IMR-90 (cell line): Measurements from ENCODE around the gene CIRBP. TPM values are rescaled to one million over a fixed set of nuclear protein-coding genes. Genes with fewer than 3 reads are reported as not detected.

Source experiments
- ATAC-seq: fragments of 200-7000 bp; cut with Tn5 transposase; 2 replicates; pipeline ENCODE4 v1.9.1; 2020; ENCODE audit warnings: low read depth, mild to moderate bottlenecking, moderate library complexity
- BruUV-seq: library from RNA; stranded (reverse); fragments of 400-500 nt; replicated peaks from 2 replicates; lab custom pipeline; 2021; lab: Mats Ljungman, UMichigan
- CTCF ChIA-PET: fragments of 300-600 bp; formaldehyde crosslinking; extraction: SDS; loops from one replicate; lab custom pipeline; 2021; ENCODE audit warnings: antibody characterized with exemption; lab: Yijun Ruan, JAX
- POLR2A ChIA-PET: fragments of 300-600 bp; sonication (Branson Sonifier 250); formaldehyde crosslinking; loops from one replicate; lab custom pipeline; 2022; ENCODE audit warnings: antibody characterized with exemption; ENCODE audit not compliant: unreplicated experiment; lab: Charles Lee
- DNase-seq: peaks from one replicate; pipeline ENCODE4 v3.0.0; 2013
- H2AFZ ChIP-seq: replicated peaks from 2 replicates; pipeline ENCODE3; 2013; ENCODE audit warnings: low read length, mild to moderate bottlenecking; ENCODE audit not compliant: poor library complexity
- H2AK5ac ChIP-seq: 2 replicates; pipeline ENCODE4 v1.6.1; 2013; ENCODE audit warnings: low read depth, low read length, inconsistent platforms
- H2AK9ac ChIP-seq: replicated peaks from 2 replicates; pipeline ENCODE3; 2013; ENCODE audit warnings: mild to moderate bottlenecking, low read depth, low read length, moderate library complexity; ENCODE audit not compliant: poor library complexity
- H2BK120ac ChIP-seq: 2 replicates; pipeline ENCODE4 v1.6.1; 2013; ENCODE audit warnings: low read depth, low read length, inconsistent platforms
- H2BK15ac ChIP-seq: 3 replicates; pipeline ENCODE4 v1.6.1; 2013; ENCODE audit warnings: low read depth, low read length, inconsistent platforms
- H2BK20ac ChIP-seq: 2 replicates; pipeline ENCODE4 v1.6.1; 2013; ENCODE audit warnings: low read depth, mild to moderate bottlenecking, inconsistent platforms, low read length, moderate library complexity
- H2BK5ac ChIP-seq: 2 replicates; pipeline ENCODE4 v1.6.1; 2013; ENCODE audit warnings: mild to moderate bottlenecking, low read depth, low read length, inconsistent platforms; ENCODE audit not compliant: poor library complexity, severe bottlenecking
- H3K14ac ChIP-seq: replicated peaks from 2 replicates; pipeline ENCODE4 v1.6.1; 2013; ENCODE audit warnings: low read depth, low read length, inconsistent platforms
- H3K18ac ChIP-seq: 2 replicates; pipeline ENCODE4 v1.6.1; 2013; ENCODE audit warnings: low read depth, low read length, control low read depth
- H3K23ac ChIP-seq: 2 replicates; pipeline ENCODE4 v1.6.1; 2013; ENCODE audit warnings: low read depth, low read length, inconsistent platforms
- H3K27ac ChIP-seq: 2 replicates; pipeline ENCODE4 v1.5.1; 2013; ENCODE audit warnings: mild to moderate bottlenecking, control low read depth, low read length; ENCODE audit not compliant: insufficient read depth
- H3K27me3 ChIP-seq: 2 replicates; pipeline ENCODE4 v1.6.1; 2013; ENCODE audit warnings: low read length; ENCODE audit not compliant: control insufficient read depth, insufficient read depth
- H3K36me3 ChIP-seq: 2 replicates; pipeline ENCODE4 v1.6.1; 2013; ENCODE audit warnings: low read length, mixed read lengths; ENCODE audit not compliant: control insufficient read depth, insufficient read depth
- H3K4ac ChIP-seq: 2 replicates; pipeline ENCODE4 v1.6.1; 2013; ENCODE audit warnings: low read depth, low read length, inconsistent platforms
- H3K4me1 ChIP-seq: 2 replicates; pipeline ENCODE4 v1.6.1; 2013; ENCODE audit warnings: low read length, mixed read lengths; ENCODE audit not compliant: control insufficient read depth, insufficient read depth
- H3K4me2 ChIP-seq: 2 replicates; pipeline ENCODE4 v1.6.1; 2013; ENCODE audit warnings: low read depth, mild to moderate bottlenecking, control low read depth, low read length, moderate library complexity
- H3K4me3 ChIP-seq: 2 replicates; pipeline ENCODE4 v1.5.1; 2013; ENCODE audit warnings: low read depth, mild to moderate bottlenecking, control low read depth, low read length, moderate library complexity; ENCODE audit not compliant: insufficient read depth
- H3K56ac ChIP-seq: 2 replicates; pipeline ENCODE4 v1.6.1; 2013; ENCODE audit warnings: low read length, inconsistent platforms; ENCODE audit not compliant: insufficient read depth; ENCODE audit errors: extremely low read depth
- H3K79me1 ChIP-seq, 2 experiments: 2 replicates each; pipeline ENCODE4 v1.6.1; 2013; ENCODE audit warnings: low read length in 2 of 2, inconsistent platforms in 1 of 2, low read depth in 1 of 2
- H3K9ac ChIP-seq: 2 replicates; pipeline ENCODE4 v1.6.1; 2013; ENCODE audit warnings: low read depth, low read length, control low read depth
- H3K9me1 ChIP-seq: 2 replicates; pipeline ENCODE4 v1.6.1; 2013; ENCODE audit warnings: low read length, inconsistent platforms; ENCODE audit not compliant: insufficient read depth
- H3K9me3 ChIP-seq: 2 replicates; pipeline ENCODE4 v1.6.1; 2013; ENCODE audit warnings: low read length; ENCODE audit not compliant: control insufficient read depth, insufficient read depth
- H4K20me1 ChIP-seq: 2 replicates; pipeline ENCODE4 v1.6.1; 2013; ENCODE audit warnings: low read length, inconsistent platforms; ENCODE audit not compliant: insufficient read depth
- H4K5ac ChIP-seq: 2 replicates; pipeline ENCODE4 v1.6.1; 2013; ENCODE audit warnings: mild to moderate bottlenecking, low read depth, low read length, control low read depth
- H4K8ac ChIP-seq, 2 experiments: 2 replicates each; pipeline ENCODE4 v1.6.1; 2013; ENCODE audit warnings: low read depth in 2 of 2, low read length in 2 of 2, control low read depth in 1 of 2, inconsistent platforms in 1 of 2
- H4K91ac ChIP-seq: 2 replicates; pipeline ENCODE4 v1.6.1; 2013; ENCODE audit warnings: low read depth, low read length, inconsistent platforms; ENCODE audit not compliant: insufficient read depth
- BHLHE40 ChIP-seq: fragments of 150-350 bp; IDR thresholded peaks from 2 replicates; pipeline ENCODE4 v1.6.1; 2016; ENCODE audit warnings: mild to moderate bottlenecking, low read depth, low read length
- CEBPB ChIP-seq: IDR thresholded peaks from 2 replicates; pipeline ENCODE4 v1.6.1; 2012; ENCODE audit warnings: low read depth, low read length, improper control_type of control experiment
- CHD1 ChIP-seq: IDR thresholded peaks from 2 replicates; pipeline ENCODE4 v1.6.1; 2012; ENCODE audit warnings: low read depth, low read length, improper control_type of control experiment
- CTCF ChIP-seq: conservative IDR thresholded peaks from 2 replicates; pipeline ENCODE4 v1.5.1; 2012; ENCODE audit warnings: mild to moderate bottlenecking, low read depth, low read length, improper control_type of control experiment
- ELK1 ChIP-seq: fragments of 150-350 bp; IDR thresholded peaks from 2 replicates; pipeline ENCODE4 v1.6.1; 2016; ENCODE audit warnings: low read depth, mild to moderate bottlenecking, low read length, moderate library complexity, borderline replicate concordance
- FOS ChIP-seq: fragments of 150-350 bp; IDR thresholded peaks from 2 replicates; pipeline ENCODE4 v1.6.1; 2016; ENCODE audit warnings: low read depth, low read length
- MAFK ChIP-seq: IDR thresholded peaks from 2 replicates; pipeline ENCODE4 v1.6.1; 2012; ENCODE audit warnings: low read depth, low read length, improper control_type of control experiment
- MAZ ChIP-seq: IDR thresholded peaks from 2 replicates; pipeline ENCODE4 v1.6.1; 2012; ENCODE audit warnings: low read depth, mild to moderate bottlenecking, low read length, improper control_type of control experiment, moderate library complexity, borderline replicate concordance
- MXI1 ChIP-seq: IDR thresholded peaks from 2 replicates; pipeline ENCODE4 v1.6.1; 2012; ENCODE audit warnings: low read depth, mild to moderate bottlenecking, low read length, moderate library complexity, borderline replicate concordance
- POLR2A ChIP-seq: IDR thresholded peaks from 2 replicates; pipeline ENCODE4 v1.6.1; 2012; ENCODE audit warnings: mild to moderate bottlenecking, low read depth, low read length
- RAD21 ChIP-seq: IDR thresholded peaks from 2 replicates; pipeline ENCODE4 v1.6.1; 2012; ENCODE audit warnings: low read length, improper control_type of control experiment
- RCOR1 ChIP-seq: IDR thresholded peaks from 2 replicates; pipeline ENCODE4 v1.6.1; 2012; ENCODE audit warnings: mild to moderate bottlenecking, low read length, improper control_type of control experiment; ENCODE audit not compliant: insufficient replicate concordance
- RFX5 ChIP-seq: IDR thresholded peaks from 2 replicates; pipeline ENCODE4 v1.8.0; 2012; ENCODE audit warnings: low read depth, mild to moderate bottlenecking, low read length, moderate library complexity
- SMC3 ChIP-seq: fragments of 150-350 bp; IDR thresholded peaks from 2 replicates; pipeline ENCODE4 v1.6.1; 2016; ENCODE audit warnings: low read depth, mild to moderate bottlenecking, antibody characterized with exemption, low read length, moderate library complexity
- WGBS, 2 experiments: methylation state at CpG; one replicate each; pipeline versions ENCODE4 v1.1.5 to v1.1.7; 2013; ENCODE audit warnings: missing lambda C conversion rate in 2 of 2; ENCODE audit not compliant: insufficient read length in 1 of 2; ENCODE audit errors: extremely low coverage in 2 of 2; 5-methylcytosine and 5-hydroxymethylcytosine counted together
- dilution Hi-C: fragments of 300-500 bp; cut with HindIII; formaldehyde crosslinking; loops from one replicate; pipeline ENCODE4 v1.14.3; 2018; ENCODE audit warnings: low sequenced_read_pairs; ENCODE audit not compliant: unreplicated experiment
- in situ Hi-C: fragments of 300-500 bp; cut with MboI; formaldehyde crosslinking; loops from 3 replicates; pipeline ENCODE4 v1.14.3; 2019; ENCODE audit warnings: low sequenced_read_pairs, inconsistent platforms, mixed read lengths
- intact Hi-C: fragments of 100-400 bp; cut with micrococcal nuclease; formaldehyde crosslinking; loops from 2 replicates; pipeline ENCODE4 v1.10.0; 2022
- polyA plus RNA-seq, 3 experiments: library from polyadenylated mRNA; depleted of rRNA; stranded (reverse); fragments of >200 nt; gene quantifications; 2 replicates each; pipeline ENCODE4 v1.2.3, GENCODE V29; 2012; ENCODE audit warnings: low replicate concordance in 1 of 3
- total RNA-seq: library from RNA; depleted of rRNA; stranded (reverse); fragments of >200 nt; gene quantifications from 2 replicates; pipeline ENCODE4 v1.2.3, GENCODE V29; 2012

Gene CIRBP
- total and polyA plus RNA-seq, 2 of the 4 experiments (the other 2 are of a cell fraction) = 299 to 542 TPM

- Histone ChIP-seq H3K23ac (no peak overlapping the region), H3K79me1 (peaks cover 0 to 19% of the 10 kb centered on the region in 2 experiments; a peak in 1 of 4 replicates), H2AFZ (no peak overlapping the region), H3K9ac (no peak overlapping the region), H3K27ac (no peak overlapping the region), H3K14ac (no peak overlapping the region), H3K56ac (no peak overlapping the region), H2BK15ac (no peak overlapping the region), H3K4me1 (no peaks in the 10 kb centered on the region), H4K91ac (no peak overlapping the region), H2BK5ac (no peak overlapping the region), H4K20me1 (peaks cover 13% of the 10 kb centered on the region), H2AK9ac (no peak overlapping the region), H2BK20ac (no peak overlapping the region), H3K9me1 (no peaks in the 10 kb centered on the region), H3K27me3 (no peaks in the 10 kb centered on the region), H3K36me3 (peaks cover 52% of the 10 kb centered on the region), H4K8ac (no peak overlapping the region), H3K4me3 (no peak overlapping the region), H3K9me3 (no peaks in the 10 kb centered on the region), H3K4ac (no peak overlapping the region), H4K5ac (no peak overlapping the region), H3K4me2 (no peak overlapping the region), H3K18ac (no peak overlapping the region), H2AK5ac (no peak overlapping the region), H2BK120ac (no peak overlapping the region)
- ChIA-PET CTCF (no interaction called here), POLR2A (no interaction called here)
- DNase-seq = no peak
- no peak for ATAC-seq
- 88% methylated on average over 4 of the region's 11 CpGs; no CpG with 5 or more reads in 1 of the 2 experiments for WGBS, 2 experiments
- no peak for TF ChIP-seq RCOR1
- TF ChIP-seq CEBPB = no peak
- TF ChIP-seq FOS = no peak
- TF ChIP-seq RFX5 = no peak
- TF ChIP-seq MAFK = no peak
- no peak for TF ChIP-seq MXI1
- TF ChIP-seq CTCF = no peak
- no peak for TF ChIP-seq ELK1
- no peak for TF ChIP-seq POLR2A
- TF ChIP-seq RAD21 = no peak
- TF ChIP-seq SMC3 = no peak
- no peak for TF ChIP-seq MAZ
- no peak for TF ChIP-seq CHD1
- no peak for TF ChIP-seq BHLHE40
- dilution Hi-C loops = no loop called here
- no TSS peak for BruUV-seq
- in situ Hi-C loops = no loop called here
- intact Hi-C loops = no loop called here
Observed at GRCh38 chr19:1226227-1226518, 43.0 kb upstream of the CIRBP start.
